Coronary artery (tissue), 2 donors: Measurements from ENCODE around the gene UBE2L3.

Experiments
- DNase-seq: peaks from one replicate; pipeline ENCODE4 v3.0.0-alpha.2; 2017; ENCODE audit warnings: low spot score
- H3K27ac ChIP-seq, 2 donors: fragments of 200-600 bp; sonication (generic); one replicate each; pipeline ENCODE4 v1.5.1; 2016 to 2019
- H3K4me3 ChIP-seq: fragments of 200-600 bp; sonication (generic); 2 replicates; pipeline ENCODE4 v1.5.1; 2016; ENCODE audit warnings: mild to moderate bottlenecking, moderate library complexity
- TF ChIP-seq, protein P1 (sequence below): fragments of 200-600 bp; sonication (generic); IDR thresholded peaks from one replicate; pipeline ENCODE4 v1.5.1; 2019; ENCODE audit warnings: antibody characterized with exemption

UBE2L3 gene

DNA sequence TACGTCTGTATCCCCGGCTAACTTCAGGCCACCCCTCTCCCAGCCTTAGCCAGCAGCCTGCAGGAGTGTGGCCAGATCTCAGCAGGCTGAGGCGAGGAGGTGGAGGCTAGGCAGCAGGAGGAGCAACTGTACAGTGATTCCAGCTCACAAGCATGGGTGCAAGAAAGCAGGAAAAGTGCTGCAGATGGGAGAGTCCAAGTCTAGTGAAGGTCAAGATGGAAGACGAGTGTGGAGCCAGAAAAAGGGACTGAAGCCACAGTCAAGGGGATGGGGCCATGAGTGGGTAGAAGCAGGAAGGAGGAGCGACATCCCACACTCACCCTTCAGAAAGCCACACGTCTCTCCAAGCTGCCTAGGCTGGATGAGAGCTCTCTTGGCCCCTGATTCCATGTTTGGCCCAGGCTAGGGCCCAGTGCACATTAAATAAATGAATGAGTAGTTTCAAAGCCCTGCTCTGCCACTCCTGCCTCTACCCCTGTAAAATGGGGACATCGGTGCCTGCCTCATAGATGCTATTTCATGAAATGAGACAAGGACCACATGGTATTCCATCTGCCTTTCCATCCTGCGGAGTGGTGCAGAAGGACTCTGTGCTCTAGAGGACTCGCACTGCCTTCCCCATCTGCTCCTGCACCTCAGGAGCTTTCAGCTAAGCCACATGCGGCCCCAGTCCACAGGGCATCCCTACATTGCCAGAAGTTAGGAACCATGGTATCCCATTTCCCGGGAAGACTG is 59.4 kb downstream of the UBE2L3 start:
- H3K4me3 ChIP-seq: no peak overlapping the region
- DNase-seq: no peak
- no peak overlapping the region for H3K27ac ChIP-seq
- TF ChIP-seq, protein P1, sequence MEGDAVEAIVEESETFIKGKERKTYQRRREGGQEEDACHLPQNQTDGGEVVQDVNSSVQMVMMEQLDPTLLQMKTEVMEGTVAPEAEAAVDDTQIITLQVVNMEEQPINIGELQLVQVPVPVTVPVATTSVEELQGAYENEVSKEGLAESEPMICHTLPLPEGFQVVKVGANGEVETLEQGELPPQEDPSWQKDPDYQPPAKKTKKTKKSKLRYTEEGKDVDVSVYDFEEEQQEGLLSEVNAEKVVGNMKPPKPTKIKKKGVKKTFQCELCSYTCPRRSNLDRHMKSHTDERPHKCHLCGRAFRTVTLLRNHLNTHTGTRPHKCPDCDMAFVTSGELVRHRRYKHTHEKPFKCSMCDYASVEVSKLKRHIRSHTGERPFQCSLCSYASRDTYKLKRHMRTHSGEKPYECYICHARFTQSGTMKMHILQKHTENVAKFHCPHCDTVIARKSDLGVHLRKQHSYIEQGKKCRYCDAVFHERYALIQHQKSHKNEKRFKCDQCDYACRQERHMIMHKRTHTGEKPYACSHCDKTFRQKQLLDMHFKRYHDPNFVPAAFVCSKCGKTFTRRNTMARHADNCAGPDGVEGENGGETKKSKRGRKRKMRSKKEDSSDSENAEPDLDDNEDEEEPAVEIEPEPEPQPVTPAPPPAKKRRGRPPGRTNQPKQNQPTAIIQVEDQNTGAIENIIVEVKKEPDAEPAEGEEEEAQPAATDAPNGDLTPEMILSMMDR: no peak

DNA sequence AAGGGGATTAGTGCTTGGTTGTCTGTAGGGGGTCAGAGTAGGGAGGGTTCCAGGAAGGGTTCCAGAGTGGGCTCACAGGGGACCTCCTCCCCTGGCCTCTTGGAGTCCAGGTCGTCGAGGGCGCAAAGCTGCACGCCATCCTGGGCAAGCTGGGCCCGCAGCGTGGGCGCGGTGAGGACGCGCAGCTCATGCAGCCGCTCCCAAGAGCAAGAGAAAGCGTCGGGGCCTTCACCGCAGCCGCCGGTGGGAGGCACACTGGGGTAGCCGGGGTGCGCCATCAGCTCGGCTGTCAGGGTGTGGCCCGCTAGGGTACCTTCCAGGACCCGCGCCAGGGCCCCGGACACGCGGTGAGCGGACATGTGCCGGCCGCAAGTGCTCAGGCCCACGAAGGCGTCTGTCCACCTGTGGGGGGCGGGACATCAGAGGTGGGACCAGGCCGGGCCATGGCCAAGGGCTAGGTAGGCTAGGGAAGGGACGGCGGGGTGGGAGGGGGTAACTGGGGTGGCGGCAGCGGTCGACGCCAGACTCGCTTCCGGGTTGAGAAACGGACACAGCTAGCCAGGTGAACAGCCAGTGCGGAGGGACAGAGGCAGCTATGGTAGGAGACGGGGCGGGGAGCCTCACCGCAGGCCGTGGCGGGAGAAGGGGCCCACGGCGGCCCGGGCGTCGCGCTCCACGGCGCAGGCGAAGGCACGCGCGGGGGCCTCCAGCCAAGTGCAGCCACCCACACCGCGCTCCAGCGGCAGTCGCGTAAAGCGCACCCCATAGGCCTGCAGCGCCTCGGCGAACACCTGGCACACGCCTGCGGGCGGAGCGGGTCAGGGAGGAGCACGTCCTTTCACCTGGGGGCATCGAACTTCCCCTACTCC is 61.1 kb downstream of the UBE2L3 start:
- no peak for DNase-seq
- peak overlapping the region; percentile 96 for H3K4me3 ChIP-seq
- TF ChIP-seq, protein P1: no peak
- H3K27ac ChIP-seq: peak overlapping the region in 1 of 2 donors; percentile 88

DNA sequence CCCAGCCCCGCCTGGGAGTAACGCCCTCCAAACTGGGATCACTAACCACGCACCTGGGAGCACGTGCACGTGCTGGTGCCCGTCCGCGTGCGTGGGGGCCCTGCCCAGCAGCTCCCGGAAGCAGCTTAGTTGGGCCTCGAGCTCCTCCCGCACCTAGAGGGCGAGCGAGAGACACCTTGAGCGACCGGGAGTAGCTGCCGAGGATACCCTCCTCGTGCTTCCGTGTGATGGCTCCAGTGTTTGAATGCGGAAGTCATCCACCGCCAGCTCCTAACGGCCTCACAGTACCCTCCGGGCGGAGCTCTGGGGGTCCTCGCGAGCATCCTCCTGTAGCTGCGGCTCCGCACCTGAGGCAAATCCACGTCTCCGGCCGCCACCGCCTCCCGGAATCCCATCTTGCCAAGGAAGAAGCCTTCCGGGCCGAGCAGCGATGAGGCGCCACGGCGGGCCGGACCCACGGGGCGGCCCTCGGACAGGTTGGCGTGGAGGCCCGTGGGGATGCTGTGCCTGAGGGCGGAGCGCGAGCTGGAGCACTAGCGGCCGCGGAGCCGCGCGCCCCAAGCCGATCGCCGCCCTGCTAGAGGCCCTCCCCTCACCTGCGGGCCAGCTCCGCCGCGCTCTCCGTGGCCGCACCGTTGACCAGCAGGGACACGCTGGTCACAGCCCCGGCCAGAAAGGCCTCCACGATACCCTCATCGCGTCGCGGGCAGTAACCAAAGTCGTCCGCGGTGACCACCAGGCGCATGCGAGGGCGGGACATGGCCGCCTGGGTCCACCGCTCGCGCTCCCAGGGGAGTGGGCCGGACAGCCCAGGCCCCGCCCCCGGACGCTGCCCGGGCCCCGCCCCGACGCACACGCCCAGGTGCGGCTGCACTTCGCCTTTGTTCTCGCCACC is 62.0 kb downstream of the UBE2L3 start, which contains the start of gene YDJC:
Gene YDJC (minus strand): TSS at position 768 of the 895 bp plus-strand sequence. CDS start 8 bp downstream, at position 760.
- Histone ChIP-seq H3K4me3 (peak within 1 kb of the TSS; percentile 96), H3K27ac (peak within 1 kb of the TSS; percentile 58 to 88)
- DNase-seq: peak; percentile 90
- TF ChIP-seq, protein P1: no peak

DNA sequence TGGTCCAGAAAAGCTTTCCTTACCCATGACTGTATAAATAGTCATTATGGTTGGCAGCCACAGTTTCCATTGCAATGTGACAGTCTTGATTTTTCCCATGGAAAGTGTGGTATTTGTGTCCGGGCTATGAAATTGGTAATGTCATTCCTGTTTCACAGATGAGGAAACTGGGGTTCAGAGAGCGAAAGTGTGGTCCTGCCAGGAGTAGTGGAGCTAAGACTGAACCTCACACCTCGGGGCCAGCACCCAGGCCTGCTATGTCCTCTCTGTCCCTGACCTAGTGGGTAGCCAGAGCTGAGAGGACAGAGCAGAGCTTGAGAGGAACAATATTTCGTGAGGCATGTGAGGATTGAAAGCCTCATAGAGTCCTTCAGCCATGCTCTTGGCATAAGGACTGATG is 63.5 kb downstream of the UBE2L3 start:
- H3K27ac ChIP-seq: no peak overlapping the region
- H3K4me3 ChIP-seq: no peak overlapping the region
- TF ChIP-seq, protein P1: no peak
- DNase-seq: no peak

DNA sequence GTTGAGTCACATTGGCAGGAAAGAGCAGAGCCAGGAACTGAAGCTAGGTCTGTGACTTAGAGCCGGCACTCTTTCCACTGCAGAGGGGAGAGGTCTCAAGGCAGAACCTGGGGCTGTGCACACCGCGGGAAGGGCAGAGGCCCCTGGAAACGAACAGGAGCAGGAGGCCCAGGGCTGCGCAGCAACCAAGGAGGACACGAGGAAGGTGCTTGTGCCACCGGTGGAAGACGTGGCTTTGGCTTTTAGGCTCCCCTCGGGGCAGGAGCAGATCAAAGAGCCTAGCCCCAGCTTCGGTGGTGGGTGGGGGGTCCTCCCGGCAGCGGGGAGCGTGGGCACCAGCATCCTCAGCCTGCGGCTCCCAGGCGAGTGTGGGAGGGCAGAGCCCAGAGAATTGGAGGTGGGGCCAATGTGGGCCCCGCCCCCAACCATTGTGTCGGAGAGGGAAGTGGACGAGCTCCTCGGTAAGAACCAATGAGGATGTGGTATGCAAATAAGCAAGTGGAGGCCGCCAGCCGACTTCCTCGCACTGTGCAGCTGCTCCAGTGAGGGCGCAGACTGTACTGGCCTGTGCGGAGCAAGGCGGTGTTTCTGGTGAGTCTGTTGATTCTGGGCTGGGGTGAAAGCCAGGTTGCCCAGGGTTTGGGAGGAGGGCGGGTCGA is 64.9 kb downstream of the UBE2L3 start, which contains the start of gene CCDC116:
Gene CCDC116 (plus strand): TSS at position 524 of the 659 bp plus-strand sequence. CDS start 422 bp downstream, outside the sequence.
- no peak within 1 kb of the TSS for H3K4me3 ChIP-seq
- TF ChIP-seq, protein P1: no peak
- no peak within 1 kb of the TSS for H3K27ac ChIP-seq
- DNase-seq: no peak

DNA sequence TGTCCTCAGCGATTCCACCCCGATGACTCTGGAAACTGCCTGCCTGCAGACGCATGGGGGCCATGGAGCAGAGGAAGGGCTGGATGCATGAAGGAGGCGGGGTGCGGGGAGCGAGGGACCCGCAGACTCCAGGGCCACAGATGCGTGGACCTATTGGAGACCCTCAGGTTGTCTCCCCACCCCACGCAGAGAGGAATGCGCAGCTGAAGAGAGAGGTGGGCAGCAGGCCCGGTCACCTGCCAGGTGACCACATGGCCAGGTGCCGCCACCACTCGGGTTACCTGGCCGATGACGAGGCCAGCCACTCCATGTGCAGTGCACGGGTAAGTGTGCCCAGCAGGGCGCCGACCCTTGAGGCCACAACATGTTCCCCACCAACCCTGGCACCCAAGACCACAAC is 65.4 kb downstream of the UBE2L3 start:
- Histone ChIP-seq H3K27ac (no peak overlapping the region), H3K4me3 (no peak overlapping the region)
- TF ChIP-seq, protein P1: no peak
- DNase-seq: no peak
